Bronchial epithelial cell (primary cell): Measurements from ENCODE around the gene TRIP12. TPM values are rescaled to one million over a fixed set of nuclear protein-coding genes. Genes with fewer than 3 reads are reported as not detected.

Experiments used
- DNase-seq: peaks from one replicate; pipeline ENCODE4 v3.0.0-alpha.2; 2010; ENCODE audit warnings: low read depth
- FAIRE-seq: peaks from 2 replicates; lab custom pipeline; 2011; peaks lifted over from hg19 to GRCh38; lab: Jason Lieb, UNC
- H3K27me3 ChIP-seq: 2 replicates; pipeline ENCODE4 v1.5.1; 2011; ENCODE audit warnings: low read length; ENCODE audit not compliant: control insufficient read depth, insufficient read depth
- H3K36me3 ChIP-seq: 2 replicates; pipeline ENCODE4 v1.5.1; 2011; ENCODE audit warnings: low read length; ENCODE audit not compliant: control insufficient read depth, insufficient read depth
- H3K4me3 ChIP-seq: 2 replicates; pipeline ENCODE4 v1.5.1; 2011; ENCODE audit warnings: mild to moderate bottlenecking, low read depth, low read length, control low read depth
- total RNA-seq: library from RNA; depleted of rRNA; stranded (reverse); fragments of >200 nt; gene quantifications from 2 replicates; pipeline ENCODE4 v1.2.1, GENCODE V29; 2014
- TF ChIP-seq, protein P1 (sequence below): IDR thresholded peaks from 2 replicates; pipeline ENCODE4 v1.5.1; 2011; ENCODE audit warnings: mild to moderate bottlenecking, moderate library complexity, low read length, control low read depth, inconsistent platforms; ENCODE audit not compliant: insufficient read depth, severe bottlenecking

The TRIP12 gene
- total RNA-seq, 1 donor from 2014 or later, result 170 TPM

DNA sequence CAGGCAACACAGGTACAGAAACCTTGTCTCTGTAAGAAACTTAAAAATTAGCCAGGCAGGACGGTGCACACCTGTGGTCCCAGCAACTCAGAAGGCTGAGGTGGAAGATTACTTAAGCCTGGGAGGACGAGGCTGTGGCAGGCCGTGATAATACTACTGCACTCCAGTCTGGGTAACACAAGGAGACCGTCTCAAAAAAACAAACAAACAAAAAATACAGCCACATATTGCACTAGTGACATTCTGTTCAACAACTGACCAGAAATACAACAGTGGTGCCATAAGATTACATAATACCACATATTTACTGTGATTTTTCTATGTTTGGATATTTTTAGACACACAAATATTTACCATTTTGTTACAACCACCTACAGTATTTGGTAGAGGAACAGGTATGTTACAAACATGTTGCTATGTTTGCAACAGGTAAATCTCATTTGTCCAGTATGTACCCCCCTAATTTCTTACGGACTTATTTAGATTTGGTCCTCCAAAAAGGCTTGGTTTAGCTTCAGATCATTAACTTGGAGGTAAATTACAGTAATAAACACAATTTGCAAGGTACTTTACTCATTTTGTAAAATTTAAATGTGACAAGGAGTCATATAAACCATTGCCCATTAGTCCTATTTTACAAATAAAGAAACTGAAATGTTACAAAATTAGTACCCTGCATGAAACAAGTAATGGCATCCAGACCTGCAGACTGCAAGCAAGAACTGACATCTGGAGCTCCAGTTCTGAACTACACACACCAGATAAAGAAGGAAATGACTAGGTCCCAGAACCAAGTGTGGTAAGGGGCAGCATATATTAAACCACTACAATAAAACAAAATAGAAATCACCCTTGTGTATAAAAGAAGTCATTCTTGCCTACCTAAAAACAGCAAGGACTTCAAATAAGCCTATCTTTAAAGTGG, 36.8 kb downstream of the TRIP12 start:
- H3K36me3 ChIP-seq, result no peaks in the 10 kb centered on the region
- no peak for DNase-seq
- no peak for FAIRE-seq
- TF ChIP-seq, protein P1, sequence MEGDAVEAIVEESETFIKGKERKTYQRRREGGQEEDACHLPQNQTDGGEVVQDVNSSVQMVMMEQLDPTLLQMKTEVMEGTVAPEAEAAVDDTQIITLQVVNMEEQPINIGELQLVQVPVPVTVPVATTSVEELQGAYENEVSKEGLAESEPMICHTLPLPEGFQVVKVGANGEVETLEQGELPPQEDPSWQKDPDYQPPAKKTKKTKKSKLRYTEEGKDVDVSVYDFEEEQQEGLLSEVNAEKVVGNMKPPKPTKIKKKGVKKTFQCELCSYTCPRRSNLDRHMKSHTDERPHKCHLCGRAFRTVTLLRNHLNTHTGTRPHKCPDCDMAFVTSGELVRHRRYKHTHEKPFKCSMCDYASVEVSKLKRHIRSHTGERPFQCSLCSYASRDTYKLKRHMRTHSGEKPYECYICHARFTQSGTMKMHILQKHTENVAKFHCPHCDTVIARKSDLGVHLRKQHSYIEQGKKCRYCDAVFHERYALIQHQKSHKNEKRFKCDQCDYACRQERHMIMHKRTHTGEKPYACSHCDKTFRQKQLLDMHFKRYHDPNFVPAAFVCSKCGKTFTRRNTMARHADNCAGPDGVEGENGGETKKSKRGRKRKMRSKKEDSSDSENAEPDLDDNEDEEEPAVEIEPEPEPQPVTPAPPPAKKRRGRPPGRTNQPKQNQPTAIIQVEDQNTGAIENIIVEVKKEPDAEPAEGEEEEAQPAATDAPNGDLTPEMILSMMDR, result no peak
- no peak overlapping the region for H3K4me3 ChIP-seq
- H3K27me3 ChIP-seq, result no peaks in the 10 kb centered on the region

DNA sequence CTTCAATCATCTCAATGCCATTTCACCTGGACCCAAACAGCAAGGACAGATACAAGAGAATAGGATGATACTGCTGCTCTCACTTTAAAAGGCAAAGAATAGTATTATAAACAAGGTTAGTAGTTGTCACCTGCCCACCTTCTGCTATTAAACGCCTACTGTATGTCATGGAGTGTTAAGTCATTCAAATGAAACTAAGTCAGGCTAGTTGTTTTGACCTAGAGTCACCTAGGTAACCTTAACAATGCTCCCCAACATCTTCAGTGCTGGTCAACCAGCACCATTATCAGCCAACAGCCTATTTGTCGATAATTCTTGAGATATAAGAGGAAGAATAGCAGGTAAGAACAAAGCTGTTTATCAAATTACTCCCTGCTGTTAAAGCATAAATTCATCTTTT, 39.2 kb downstream of the TRIP12 start:
- no peak for DNase-seq
- no peak overlapping the region for H3K4me3 ChIP-seq
- peaks cover 4% of the 10 kb centered on the region for H3K36me3 ChIP-seq
- FAIRE-seq, result no peak
- TF ChIP-seq, protein P1, result no peak
- no peaks in the 10 kb centered on the region for H3K27me3 ChIP-seq

DNA sequence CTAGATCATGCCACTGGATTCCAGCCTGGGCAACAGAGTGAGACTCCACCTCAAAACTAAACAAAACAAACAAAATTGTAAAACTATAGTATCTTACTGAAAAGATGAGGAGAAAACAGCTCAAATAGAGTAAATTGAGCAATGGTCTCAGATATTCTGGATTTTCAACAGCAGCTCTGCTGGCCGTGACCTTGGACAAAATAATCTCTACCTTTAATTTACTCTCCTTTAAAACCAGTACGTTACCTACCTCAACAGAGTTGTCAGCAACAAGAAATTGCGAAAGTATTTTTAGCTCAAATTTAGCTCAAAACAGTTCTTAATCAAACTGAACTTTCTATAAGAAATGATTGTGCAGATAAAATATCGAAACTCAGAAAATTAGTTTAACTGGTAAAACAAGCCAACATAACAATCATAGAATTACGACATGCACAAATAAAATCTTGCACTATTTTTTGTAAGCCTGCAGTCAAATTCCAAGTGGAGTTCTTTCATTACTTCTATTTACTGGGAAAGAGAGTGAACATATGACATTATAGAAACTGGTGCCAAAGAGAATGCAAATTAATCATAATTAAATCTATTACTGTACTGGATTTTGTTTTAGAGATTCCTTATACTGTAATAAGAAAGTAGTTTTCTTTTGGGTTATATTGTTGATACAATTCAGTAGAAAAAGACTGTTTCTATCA, 40.8 kb downstream of the TRIP12 start:
- no peak for DNase-seq
- TF ChIP-seq, protein P1, result no peak
- FAIRE-seq, result no peak
- Histone ChIP-seq H3K36me3 (peaks cover 4% of the 10 kb centered on the region), H3K27me3 (no peaks in the 10 kb centered on the region), H3K4me3 (no peak overlapping the region)

DNA sequence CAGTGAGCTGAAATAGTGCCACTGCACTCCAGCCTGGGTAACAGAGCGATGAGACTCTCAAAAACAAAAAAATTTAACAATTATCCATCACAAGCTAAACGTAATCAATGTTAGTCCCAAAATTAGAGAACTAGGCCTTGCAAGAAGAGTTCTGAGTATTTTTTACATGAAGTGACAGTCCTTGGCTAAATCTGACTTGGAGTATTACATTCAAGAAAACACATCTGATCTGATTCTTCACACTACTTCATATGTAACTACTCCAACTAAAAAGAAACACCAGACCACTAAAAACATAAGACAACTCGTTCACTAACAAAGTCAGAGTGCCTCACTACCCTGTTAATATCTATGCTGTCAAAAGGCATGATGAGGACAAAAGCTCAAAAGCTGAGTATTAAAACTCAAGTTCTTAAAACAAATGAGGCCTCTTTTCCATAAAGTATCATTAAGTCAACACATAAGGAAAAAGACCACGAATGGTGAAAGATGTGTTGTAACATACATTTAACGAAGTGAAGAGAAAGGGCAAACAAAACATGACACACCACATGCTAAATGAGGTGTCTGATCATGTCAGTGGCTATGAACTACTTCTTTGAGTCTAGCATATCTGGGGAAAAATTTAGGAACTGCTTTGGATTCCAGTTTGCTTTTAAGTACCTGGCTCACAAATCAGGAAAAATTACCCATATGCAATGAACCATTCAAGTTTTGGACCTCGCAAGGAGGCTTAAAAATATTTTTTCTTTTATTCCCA, 42.4 kb downstream of the TRIP12 start:
- peaks cover 4% of the 10 kb centered on the region for H3K36me3 ChIP-seq

DNA sequence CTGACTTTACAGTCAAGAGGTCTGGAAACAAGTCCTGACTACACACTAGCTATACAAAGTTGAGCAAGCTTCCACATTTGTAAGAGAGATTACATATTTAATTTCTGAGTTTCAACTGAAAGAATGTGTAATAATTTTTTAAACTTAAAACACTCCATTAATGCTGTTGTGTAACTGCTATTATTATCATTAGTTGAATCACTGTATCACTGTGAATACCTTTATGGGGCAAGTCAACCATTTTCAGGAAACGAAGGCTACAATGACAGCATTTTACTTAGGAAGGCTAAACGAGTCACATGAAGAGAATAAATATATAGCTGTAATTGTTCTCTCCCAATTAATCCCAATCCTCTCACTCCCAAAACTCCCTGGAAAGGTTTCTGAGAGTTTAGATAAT, 46.3 kb downstream of the TRIP12 start:
- no peak overlapping the region for H3K4me3 ChIP-seq
- TF ChIP-seq, protein P1, result no peak
- FAIRE-seq (no peak), DNase-seq (peak; percentile 51)
- H3K36me3 ChIP-seq, result peaks cover 4% of the 10 kb centered on the region
- H3K27me3 ChIP-seq, result no peaks in the 10 kb centered on the region

More for the DNA sequence above, 42.4 kb downstream of the TRIP12 start:
- H3K27me3 ChIP-seq, result no peaks in the 10 kb centered on the region
- no peak overlapping the region for H3K4me3 ChIP-seq
- TF ChIP-seq, protein P1, result no peak
- no peak for FAIRE-seq
- DNase-seq, result peak; percentile 56
